HepG2 (cell line): Measurements from ENCODE around the gene CAMK2N2. TPM values are rescaled to one million over a fixed set of nuclear protein-coding genes. Genes with fewer than 3 reads are reported as not detected.

Source experiments
- ASH2L ChIP-seq: fragments of 300-600, 200-600 bp; sonication (generic); IDR thresholded peaks from 2 replicates; pipeline ENCODE4 v1.7.0; 2017; ENCODE audit warnings: low read depth, mild to moderate bottlenecking, moderate library complexity, mixed read lengths, low read length; ENCODE audit not compliant: insufficient read length
- HOXA7 ChIP-seq: sonication (generic); formaldehyde crosslinking; IDR thresholded peaks from 2 replicates; pipeline ENCODE4 v1.8.1; 2022; ENCODE audit warnings: mild to moderate bottlenecking, missing genetic modification reagents, moderate library complexity
- HOXA9 ChIP-seq: sonication (generic); formaldehyde crosslinking; IDR thresholded peaks from 2 replicates; pipeline ENCODE4 v1.8.1; 2022; ENCODE audit warnings: missing genetic modification reagents, mild to moderate bottlenecking, moderate library complexity, borderline replicate concordance
- MYC ChIP-seq: sonication (generic); formaldehyde crosslinking; IDR thresholded peaks from 2 replicates; pipeline ENCODE4 v1.9.0; 2021; ENCODE audit warnings: missing genetic modification reagents, borderline replicate concordance
- POGZ ChIP-seq: sonication (generic); formaldehyde crosslinking; IDR thresholded peaks from 2 replicates; pipeline ENCODE4 v1.4.0; 2020; ENCODE audit warnings: mild to moderate bottlenecking, missing genetic modification reagents
- PTBP1 ChIP-seq: fragments of 200-400 bp; formaldehyde crosslinking; IDR thresholded peaks from 2 replicates; pipeline ENCODE4 v1.6.1; 2018; ENCODE audit warnings: low read length, low read depth; ENCODE audit not compliant: poor library complexity, severe bottlenecking
- ZBTB42 ChIP-seq: sonication (generic); formaldehyde crosslinking; IDR thresholded peaks from 2 replicates; pipeline ENCODE4 v1.5.0; 2020; ENCODE audit warnings: mild to moderate bottlenecking, missing genetic modification reagents
- ZC3H13 ChIP-seq: sonication (generic); formaldehyde crosslinking; IDR thresholded peaks from 2 replicates; pipeline ENCODE4 v1.8.1; 2023; ENCODE audit warnings: mild to moderate bottlenecking, missing genetic modification reagents, moderate library complexity
- ZNF263 ChIP-seq: sonication (generic); formaldehyde crosslinking; IDR thresholded peaks from 2 replicates; pipeline ENCODE4 v1.4.0; 2020; ENCODE audit warnings: missing genetic modification reagents
- ZNF382 ChIP-seq: sonication (generic); formaldehyde crosslinking; IDR thresholded peaks from 2 replicates; pipeline ENCODE4 v1.5.0; 2020; ENCODE audit warnings: missing genetic modification reagents, mild to moderate bottlenecking, borderline replicate concordance
- ZNF567 ChIP-seq: sonication (generic); formaldehyde crosslinking; IDR thresholded peaks from 2 replicates; pipeline ENCODE4 v1.8.1; 2023; ENCODE audit warnings: mild to moderate bottlenecking, missing genetic modification reagents, borderline replicate concordance
- ZNF746 ChIP-seq: sonication (generic); formaldehyde crosslinking; IDR thresholded peaks from 2 replicates; pipeline ENCODE4 v1.8.0; 2022; ENCODE audit warnings: mild to moderate bottlenecking, missing genetic modification reagents
- ZNF788 ChIP-seq: sonication (generic); formaldehyde crosslinking; IDR thresholded peaks from 2 replicates; pipeline ENCODE4 v1.5.0; 2020; ENCODE audit warnings: mild to moderate bottlenecking, missing genetic modification reagents, borderline replicate concordance
- ZSCAN9 ChIP-seq: IDR thresholded peaks from 2 replicates; pipeline ENCODE4 v1.6.1; 2016; ENCODE audit warnings: borderline replicate concordance
- polyA plus RNA-seq, 8 experiments: library from polyadenylated mRNA; depleted of rRNA in 3 of 8; stranded (reverse) in 7 of 8; unstranded in 1 of 8; fragments of >200 nt; fragmentation: Illumina TruSeq in 4 of 8; extraction: Trizol in 4 of 8; gene quantifications; 2 replicates each; pipeline versions ENCODE4 v1.2.1 to v1.2.3, GENCODE V29; 2011 to 2016; ENCODE audit warnings: low read depth in 4 of 8, missing spikeins in 1 of 8, mixed read lengths in 1 of 8; ENCODE audit not compliant: insufficient read depth in 1 of 8
- total RNA-seq, 5 experiments: library from RNA; depleted of rRNA; stranded (reverse); fragments of >200 nt; fragmentation: Illumina TruSeq; extraction: Trizol; gene quantifications; 2 replicates each; pipeline ENCODE4 v1.2.3, GENCODE V29; 2016; ENCODE audit warnings: low read depth in 1 of 5
- TF ChIP-seq, protein P1 (sequence below): IDR thresholded peaks from 2 replicates; pipeline ENCODE4 v1.6.1; 2016; ENCODE audit warnings: mild to moderate bottlenecking, missing biosample characterization, missing genetic modification reagents
- TF ChIP-seq, protein P2 (sequence below): sonication (generic); formaldehyde crosslinking; IDR thresholded peaks from 2 replicates; pipeline ENCODE4 v1.4.0; 2020; ENCODE audit warnings: missing genetic modification reagents
- TF ChIP-seq, protein P3 (sequence below): sonication (generic); formaldehyde crosslinking; IDR thresholded peaks from 2 replicates; pipeline ENCODE4 v1.4.0; 2020; ENCODE audit warnings: mild to moderate bottlenecking, missing genetic modification reagents, borderline replicate concordance
- TF ChIP-seq, protein P4 (sequence below): sonication (generic); formaldehyde crosslinking; IDR thresholded peaks from 2 replicates; pipeline ENCODE4 v1.4.0; 2020; ENCODE audit warnings: missing genetic modification reagents

The CAMK2N2 gene
- total and polyA plus RNA-seq, 2 of the 13 experiments (the other 11 are each of a cell fraction or from before 2014, with no cell fraction given), result 0.12 to 0.27 TPM

DNA sequence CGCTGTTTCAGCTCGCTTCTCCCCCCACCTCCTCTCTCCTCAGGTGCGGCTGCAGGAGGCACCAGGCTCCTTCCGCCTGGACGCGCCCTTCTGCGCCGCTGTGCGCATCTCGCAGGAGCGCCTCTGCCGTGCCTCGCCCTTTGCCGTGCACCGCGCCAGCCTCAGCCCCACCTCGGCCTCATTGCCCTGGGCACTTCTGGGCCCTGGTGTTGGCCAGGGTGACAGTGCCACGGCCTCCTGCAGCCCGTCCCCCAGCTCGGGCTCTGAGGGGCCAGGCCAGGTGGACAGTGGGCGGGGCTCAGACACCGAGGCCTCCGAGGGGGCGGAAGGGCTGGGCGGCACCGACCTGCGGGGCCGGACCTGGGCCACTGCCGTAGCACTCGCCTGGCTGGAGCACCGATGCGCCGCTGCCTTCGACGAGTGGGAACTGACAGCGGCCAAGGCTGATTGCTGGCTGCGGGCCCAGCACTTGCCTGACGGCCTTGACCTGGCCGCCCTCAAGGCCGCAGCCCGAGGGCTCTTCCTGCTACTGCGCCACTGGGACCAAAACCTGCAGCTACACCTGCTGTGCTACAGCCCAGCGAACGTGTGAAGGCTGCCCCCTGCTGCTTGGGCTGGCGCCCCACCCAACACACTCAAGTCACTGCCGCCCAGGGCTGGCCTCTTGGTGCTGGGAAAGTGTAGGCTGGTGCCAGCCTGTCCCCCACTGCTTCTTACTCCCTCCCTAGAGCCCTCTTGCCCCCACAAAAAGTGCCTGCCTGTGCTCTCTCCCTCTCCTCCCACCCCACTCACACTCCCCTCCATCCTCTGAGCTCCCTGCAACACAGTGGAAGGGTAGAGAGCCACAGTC is 19.7 kb downstream of the CAMK2N2 start (continued):
- TF ChIP-seq ZC3H13 (CRISPR knock-in tag), result peak; percentile 80; the same call in 1 of the 2 replicates
- TF ChIP-seq ZNF788 (CRISPR knock-in tag), result peak; percentile 99
- no peak for TF ChIP-seq ASH2L
- peak; percentile 74 for TF ChIP-seq POGZ
- TF ChIP-seq, protein P1, sequence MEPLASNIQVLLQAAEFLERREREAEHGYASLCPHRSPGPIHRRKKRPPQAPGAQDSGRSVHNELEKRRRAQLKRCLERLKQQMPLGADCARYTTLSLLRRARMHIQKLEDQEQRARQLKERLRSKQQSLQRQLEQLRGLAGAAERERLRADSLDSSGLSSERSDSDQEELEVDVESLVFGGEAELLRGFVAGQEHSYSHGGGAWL (CRISPR knock-in tag), result peak; percentile 27; the same call in 1 of the 2 replicates
- TF ChIP-seq HOXA9 (CRISPR knock-in tag), result 0 out of 2 replicates have a peak, but pooled peaks have one; percentile 31
- peak; percentile 89 for TF ChIP-seq ZNF263
- TF ChIP-seq, protein P2, sequence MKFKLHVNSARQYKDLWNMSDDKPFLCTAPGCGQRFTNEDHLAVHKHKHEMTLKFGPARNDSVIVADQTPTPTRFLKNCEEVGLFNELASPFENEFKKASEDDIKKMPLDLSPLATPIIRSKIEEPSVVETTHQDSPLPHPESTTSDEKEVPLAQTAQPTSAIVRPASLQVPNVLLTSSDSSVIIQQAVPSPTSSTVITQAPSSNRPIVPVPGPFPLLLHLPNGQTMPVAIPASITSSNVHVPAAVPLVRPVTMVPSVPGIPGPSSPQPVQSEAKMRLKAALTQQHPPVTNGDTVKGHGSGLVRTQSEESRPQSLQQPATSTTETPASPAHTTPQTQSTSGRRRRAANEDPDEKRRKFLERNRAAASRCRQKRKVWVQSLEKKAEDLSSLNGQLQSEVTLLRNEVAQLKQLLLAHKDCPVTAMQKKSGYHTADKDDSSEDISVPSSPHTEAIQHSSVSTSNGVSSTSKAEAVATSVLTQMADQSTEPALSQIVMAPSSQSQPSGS (CRISPR knock-in tag), result peak; percentile 81
- TF ChIP-seq ZNF746, result peak; percentile 47; the same call in 1 of the 2 replicates
- peak; percentile 92 for TF ChIP-seq ZSCAN9
- TF ChIP-seq PTBP1, result no peak
- TF ChIP-seq, protein P3, sequence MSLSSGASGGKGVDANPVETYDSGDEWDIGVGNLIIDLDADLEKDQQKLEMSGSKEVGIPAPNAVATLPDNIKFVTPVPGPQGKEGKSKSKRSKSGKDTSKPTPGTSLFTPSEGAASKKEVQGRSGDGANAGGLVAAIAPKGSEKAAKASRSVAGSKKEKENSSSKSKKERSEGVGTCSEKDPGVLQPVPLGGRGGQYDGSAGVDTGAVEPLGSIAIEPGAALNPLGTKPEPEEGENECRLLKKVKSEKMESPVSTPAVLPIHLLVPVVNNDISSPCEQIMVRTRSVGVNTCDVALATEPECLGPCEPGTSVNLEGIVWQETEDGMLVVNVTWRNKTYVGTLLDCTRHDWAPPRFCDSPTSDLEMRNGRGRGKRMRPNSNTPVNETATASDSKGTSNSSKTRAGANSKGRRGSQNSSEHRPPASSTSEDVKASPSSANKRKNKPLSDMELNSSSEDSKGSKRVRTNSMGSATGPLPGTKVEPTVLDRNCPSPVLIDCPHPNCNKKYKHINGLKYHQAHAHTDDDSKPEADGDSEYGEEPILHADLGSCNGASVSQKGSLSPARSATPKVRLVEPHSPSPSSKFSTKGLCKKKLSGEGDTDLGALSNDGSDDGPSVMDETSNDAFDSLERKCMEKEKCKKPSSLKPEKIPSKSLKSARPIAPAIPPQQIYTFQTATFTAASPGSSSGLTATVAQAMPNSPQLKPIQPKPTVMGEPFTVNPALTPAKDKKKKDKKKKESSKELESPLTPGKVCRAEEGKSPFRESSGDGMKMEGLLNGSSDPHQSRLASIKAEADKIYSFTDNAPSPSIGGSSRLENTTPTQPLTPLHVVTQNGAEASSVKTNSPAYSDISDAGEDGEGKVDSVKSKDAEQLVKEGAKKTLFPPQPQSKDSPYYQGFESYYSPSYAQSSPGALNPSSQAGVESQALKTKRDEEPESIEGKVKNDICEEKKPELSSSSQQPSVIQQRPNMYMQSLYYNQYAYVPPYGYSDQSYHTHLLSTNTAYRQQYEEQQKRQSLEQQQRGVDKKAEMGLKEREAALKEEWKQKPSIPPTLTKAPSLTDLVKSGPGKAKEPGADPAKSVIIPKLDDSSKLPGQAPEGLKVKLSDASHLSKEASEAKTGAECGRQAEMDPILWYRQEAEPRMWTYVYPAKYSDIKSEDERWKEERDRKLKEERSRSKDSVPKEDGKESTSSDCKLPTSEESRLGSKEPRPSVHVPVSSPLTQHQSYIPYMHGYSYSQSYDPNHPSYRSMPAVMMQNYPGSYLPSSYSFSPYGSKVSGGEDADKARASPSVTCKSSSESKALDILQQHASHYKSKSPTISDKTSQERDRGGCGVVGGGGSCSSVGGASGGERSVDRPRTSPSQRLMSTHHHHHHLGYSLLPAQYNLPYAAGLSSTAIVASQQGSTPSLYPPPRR (CRISPR knock-in tag), result peak; percentile 89
- TF ChIP-seq ZBTB42 (CRISPR knock-in tag), result peak; percentile 85; the same call in 1 of the 2 replicates
- TF ChIP-seq HOXA7 (CRISPR knock-in tag), result no peak
- TF ChIP-seq ZNF382, result no peak
- TF ChIP-seq, protein P4, sequence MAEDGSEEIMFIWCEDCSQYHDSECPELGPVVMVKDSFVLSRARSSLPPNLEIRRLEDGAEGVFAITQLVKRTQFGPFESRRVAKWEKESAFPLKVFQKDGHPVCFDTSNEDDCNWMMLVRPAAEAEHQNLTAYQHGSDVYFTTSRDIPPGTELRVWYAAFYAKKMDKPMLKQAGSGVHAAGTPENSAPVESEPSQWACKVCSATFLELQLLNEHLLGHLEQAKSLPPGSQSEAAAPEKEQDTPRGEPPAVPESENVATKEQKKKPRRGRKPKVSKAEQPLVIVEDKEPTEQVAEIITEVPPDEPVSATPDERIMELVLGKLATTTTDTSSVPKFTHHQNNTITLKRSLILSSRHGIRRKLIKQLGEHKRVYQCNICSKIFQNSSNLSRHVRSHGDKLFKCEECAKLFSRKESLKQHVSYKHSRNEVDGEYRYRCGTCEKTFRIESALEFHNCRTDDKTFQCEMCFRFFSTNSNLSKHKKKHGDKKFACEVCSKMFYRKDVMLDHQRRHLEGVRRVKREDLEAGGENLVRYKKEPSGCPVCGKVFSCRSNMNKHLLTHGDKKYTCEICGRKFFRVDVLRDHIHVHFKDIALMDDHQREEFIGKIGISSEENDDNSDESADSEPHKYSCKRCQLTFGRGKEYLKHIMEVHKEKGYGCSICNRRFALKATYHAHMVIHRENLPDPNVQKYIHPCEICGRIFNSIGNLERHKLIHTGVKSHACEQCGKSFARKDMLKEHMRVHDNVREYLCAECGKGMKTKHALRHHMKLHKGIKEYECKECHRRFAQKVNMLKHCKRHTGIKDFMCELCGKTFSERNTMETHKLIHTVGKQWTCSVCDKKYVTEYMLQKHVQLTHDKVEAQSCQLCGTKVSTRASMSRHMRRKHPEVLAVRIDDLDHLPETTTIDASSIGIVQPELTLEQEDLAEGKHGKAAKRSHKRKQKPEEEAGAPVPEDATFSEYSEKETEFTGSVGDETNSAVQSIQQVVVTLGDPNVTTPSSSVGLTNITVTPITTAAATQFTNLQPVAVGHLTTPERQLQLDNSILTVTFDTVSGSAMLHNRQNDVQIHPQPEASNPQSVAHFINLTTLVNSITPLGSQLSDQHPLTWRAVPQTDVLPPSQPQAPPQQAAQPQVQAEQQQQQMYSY, result peak; percentile 38; the same call in 1 of the 2 replicates
- peak; percentile 83 for TF ChIP-seq MYC
- peak; percentile 90; the same call in 1 of the 2 replicates for TF ChIP-seq ZNF567 (CRISPR knock-in tag)
